HG03280 (cell line): Measurements from ENCODE around the gene ACOX3.
"Not testable (repeated sequence)": the region's sequence is repeated elsewhere in the genome, so short reads cannot be mapped to it uniquely, and the experiment has no call there.

Experiments used
- ATAC-seq: cut with Tn5 transposase; IDR thresholded peaks from one replicate; pipeline ENCODE4 v1.9.1; 2021; ENCODE audit warnings: mild to moderate bottlenecking, moderate library complexity; ENCODE audit not compliant: unreplicated experiment

ACOX3 gene

DNA sequence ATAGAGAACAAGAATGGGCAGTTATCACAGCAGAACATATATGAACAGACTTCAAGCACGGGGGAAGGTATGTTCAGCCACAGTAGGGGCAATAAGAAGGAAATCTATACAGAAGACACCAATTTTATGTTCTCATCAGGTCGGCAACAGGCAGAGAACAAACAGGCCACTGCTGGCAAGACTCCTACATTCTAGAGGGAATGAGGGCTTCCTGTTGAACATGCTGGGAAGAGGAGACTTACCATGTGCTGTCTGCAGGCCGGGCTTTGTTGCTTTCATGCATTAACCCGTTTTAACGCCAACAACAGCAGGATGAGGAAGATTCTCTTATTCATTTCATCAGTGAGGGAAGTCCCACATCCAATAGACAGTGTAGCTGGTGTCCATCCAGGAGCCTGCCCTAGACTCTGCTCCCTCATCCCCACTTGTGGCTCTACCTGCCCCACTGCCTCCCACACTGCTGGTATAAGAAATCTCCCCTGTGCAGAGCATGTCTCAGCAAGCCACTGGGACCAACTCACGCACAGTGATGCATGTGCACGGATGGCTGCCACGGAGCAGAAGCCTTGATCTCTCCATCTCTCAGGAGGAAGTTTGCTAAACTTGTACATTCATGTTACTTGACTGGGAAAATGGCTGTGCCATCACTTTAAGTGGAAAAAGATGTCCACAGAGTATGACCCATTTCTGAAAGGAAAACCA is 84.5 kb downstream of the ACOX3 start:
- no peak for ATAC-seq

DNA sequence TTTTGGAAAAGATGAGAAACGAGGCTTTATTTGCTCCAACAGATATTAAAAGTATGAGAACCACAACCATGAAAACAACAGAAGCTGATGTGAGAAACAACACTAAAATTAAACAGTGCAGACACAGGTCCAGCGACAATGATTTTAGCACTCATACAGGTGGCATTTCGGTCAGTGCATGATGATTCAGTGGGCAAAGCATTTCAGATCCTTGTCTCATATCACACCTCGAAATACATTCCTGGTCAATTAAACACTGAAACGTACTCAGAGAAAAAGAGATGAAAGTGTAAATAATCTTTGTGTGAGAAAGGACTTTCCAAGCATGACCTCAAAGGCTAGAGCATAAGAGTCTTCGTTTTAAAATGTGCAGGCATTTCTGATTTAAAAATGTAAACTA is 85.2 kb downstream of the ACOX3 start:
- ATAC-seq: no peak

DNA sequence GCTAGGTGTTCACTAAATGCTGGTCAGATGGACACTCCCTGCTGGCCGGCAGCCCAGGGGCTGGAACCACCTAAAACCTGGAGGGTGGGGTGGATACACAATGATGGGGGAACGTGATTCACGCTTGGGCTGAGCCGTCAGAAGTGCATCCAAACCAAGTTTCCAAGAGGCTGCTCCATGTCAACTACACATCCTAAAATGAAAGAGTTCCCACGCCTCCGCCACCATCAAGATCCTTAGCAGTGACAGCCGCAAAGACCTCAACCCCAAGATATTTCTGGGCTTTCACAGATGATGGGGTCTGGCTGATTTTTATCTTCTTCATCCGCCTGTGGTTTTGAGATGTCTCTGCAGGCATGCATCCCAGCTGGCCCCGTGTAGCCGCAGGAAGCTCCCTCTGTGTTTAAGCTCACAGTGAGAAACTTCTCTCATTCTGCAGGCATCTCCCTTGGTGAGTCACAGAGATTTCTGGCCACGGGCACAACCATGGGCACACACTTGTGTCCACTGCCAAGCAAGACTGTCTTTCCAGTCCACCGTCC is 86.5 kb downstream of the ACOX3 start:
- no peak for ATAC-seq

GRCh38 chr4:8353158-8353669 is 87.3 kb downstream of the ACOX3 start:
- no peak for ATAC-seq

DNA sequence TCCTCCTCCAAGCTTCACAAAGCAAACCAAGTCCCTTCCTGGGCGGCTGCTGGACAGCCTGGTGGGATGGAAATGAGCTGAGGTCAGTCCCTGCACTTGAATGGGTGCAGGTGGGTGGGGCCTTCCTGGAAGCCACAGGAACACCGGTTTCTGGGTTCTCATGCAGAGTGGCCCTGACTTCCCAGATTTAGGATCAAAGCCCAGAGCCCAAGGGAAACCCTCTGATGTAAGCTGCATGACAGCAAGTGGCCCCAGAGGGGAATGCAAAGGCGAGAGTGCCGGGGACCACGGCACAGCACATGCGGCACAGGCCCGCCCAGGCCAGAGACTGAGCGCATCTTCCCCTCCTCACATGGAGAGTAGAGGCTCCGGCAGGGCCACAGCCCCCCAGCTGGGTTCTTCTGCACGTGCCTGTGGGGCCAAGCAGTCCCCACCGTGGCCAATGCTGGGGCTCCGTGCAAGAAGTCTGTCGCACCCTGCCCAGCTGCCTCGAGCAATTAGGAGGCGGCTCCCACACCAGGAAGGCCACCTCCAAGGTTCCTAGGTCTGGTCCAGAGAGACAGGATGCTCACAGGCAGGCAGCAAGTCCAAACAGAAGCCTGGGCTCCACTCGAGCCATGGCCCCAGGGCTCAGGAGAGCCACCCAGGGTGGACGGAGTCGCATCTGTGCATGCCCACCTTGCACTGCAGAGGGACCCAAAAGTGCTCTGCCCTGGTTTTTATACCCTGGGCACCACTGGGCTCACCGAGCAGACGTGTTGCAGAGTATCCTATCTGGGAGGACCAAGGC is 88.0 kb downstream of the ACOX3 start:
- no peak for ATAC-seq

DNA sequence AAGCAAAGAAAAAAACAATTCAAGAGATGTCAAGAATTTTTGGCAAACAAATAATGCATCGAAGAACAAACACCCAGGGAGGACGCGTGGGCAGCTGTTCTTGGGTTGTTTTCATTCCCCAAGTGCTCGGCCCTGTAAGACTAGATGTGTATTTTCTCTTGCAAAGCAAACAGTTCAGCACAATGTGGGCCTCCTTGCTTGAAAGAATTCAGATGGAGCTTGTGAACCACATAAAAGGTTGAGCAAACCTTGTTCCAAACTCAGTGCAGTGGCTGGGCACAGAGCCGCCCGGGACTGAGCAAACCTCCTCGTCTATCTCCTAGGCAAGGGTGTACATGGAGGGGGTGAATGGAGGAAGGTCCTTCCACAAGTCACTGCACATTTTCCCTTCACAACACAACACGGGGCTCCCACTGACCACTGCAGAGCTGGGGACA is 88.6 kb downstream of the ACOX3 start:
- no peak for ATAC-seq

- ATAC-seq: no peak
These were observed 89.6 kb downstream of the ACOX3 start for GRCh38 chr4:8350841-8351461.

GRCh38 chr4:8350352-8350751 is 90.2 kb downstream of the ACOX3 start:
- no peak for ATAC-seq

DNA sequence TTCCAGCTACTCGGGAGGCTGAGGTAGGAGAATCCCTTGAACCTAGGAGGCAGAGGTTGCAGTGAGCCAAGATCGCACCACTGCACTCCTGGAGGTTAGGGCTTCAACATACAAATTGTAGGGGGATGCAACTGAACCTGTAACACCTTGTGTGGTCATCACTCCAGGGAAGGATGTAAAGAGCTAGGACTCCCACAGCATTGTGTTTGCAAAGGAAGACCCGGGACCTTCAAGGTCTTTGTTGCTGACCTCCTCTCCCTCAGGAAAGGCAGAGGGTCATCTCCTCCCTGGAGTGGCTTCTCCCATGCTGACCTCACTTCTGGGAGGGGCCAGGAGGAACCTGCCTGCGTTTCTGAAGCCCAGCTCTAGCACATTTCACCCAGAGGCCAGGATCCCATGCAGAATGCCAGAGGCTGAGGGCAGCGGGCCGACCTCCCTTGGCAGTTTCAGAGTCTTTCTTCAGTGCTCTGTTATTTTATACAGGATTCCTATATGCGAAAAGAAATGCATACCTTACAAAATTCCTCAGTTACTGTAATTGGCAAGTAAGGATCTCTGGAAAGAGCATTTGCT is 90.8 kb downstream of the ACOX3 start:
- ATAC-seq: no peak

GRCh38 chr4:8349236-8349635 is 91.3 kb downstream of the ACOX3 start:
- ATAC-seq: not testable (repeated sequence)

DNA sequence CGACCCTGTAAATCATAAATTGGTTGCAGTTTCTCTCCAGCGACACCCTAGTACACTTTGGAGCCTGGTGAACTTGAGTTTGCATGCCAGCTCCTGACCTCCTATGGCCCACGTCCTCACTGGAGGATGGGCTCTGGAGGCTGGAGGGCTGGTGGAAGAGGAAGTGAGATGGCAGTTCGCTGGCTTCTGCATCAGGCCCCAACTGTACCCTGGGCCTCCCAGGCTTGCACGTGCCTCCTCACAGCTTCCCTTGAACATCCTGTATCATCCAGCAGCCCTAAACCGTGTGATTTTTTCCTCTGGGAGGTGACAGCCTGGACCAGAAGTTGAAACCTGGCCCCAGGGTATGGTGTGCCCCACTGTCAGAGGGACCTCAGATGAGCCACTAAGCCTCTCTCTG is 92.5 kb downstream of the ACOX3 start:
- ATAC-seq: no peak

GRCh38 chr4:8347660-8348059 is 92.9 kb downstream of the ACOX3 start:
- no peak for ATAC-seq

GRCh38 chr4:8346838-8347605 is 93.5 kb downstream of the ACOX3 start:
- no peak for ATAC-seq

DNA sequence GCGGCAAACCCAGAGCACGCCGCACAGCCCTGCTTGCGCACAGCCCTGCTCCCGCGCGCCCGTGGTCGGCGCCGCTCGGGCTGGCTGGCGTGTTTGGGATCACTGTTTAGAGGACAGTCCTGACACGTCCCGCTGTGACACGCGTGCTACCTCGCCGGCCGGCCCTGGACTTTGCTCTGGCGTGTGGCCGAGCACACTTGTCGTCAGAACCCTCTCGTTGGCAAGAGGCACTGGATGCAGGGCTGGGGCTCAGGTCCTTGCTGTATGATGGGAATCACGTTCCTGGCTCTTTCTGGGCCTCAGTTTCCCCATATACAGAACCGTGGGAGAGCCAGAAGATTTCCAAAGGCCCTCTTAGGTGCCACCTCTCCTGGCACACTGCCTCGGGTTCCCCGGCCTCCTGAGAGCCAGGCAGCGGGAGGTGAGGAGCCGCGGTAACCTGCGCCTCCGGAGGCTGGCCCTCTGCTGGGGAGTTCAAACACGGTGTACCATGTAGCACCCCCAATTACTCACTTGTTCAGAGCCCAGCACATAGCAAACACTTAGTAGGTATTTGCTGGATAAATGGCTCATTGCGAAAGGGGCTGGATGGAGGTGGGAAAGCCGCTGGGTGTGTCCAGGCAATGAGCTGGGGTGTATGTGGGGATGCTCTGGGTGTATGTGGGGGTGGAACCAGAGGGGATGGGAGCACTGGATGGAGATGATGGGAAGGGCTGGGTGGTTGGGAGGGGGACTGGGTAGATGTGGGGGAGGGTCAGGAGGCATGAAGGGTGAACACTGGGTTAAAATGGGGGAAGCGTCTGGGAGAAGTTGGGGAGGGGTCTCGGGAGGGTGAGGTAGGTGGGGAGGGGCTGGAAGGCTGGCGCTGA is 94.3 kb downstream of the ACOX3 start:
- no peak for ATAC-seq

DNA sequence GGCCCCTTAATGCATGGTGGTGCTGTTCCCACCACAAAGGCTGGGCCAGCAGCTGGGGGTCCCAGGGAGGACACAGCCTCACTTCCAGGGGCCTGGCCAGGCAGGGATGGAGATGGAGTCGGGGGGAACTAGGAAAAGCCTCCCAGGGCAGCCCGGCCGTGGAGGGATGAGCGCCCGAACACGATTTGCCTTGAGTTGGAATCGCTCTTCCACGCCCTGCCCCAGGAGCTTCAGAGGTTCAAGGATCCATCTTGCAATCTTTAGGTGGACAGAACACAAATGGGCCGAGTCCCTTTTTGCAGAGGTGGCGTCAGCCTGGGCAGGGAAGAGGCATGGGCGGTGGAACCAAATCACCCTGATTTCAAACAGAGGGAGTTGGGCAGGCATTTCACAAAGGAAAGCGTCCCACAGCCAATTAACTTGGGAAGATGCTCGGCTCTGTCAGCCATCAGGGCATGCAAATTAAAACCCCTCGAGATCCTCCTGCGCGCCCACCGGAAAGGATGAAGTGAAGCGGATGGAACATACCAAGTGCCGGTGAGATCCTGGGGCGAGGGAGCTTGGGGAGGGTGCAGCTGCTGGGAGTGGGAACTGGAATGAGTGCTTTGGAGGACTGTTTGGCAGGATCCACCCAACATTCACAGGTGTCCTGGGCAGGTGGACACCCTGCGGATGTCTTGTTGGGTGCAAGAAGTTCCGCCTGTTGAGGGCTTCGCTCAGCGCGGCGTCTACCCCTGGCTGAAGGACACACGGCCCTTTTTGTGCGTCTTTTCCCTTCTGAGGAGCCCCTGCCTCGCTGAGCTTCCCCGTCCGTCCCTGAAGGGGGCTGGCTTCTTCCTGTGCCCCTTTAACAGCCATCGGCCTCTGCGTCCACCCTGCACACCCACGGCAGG is 95.2 kb downstream of the ACOX3 start:
- ATAC-seq: no peak

DNA sequence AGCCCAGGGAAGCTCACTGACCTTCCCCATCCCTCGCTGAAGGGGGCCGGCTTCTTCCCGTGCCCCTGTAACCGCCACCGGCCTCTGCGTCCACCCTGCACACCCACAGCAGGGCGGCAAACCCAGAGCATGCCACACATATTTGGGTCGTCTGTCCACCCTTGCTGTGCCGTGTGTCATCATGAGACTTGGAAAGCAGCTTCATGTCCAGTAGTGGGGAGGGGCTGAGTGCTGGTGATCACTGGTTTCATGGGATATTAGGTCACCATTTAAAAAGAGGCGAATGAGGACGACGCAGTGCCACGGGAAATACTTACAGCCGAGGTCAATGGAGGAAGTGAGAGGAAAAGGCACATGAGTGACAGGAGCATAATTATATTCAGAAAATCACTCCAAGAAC is 96.1 kb downstream of the ACOX3 start:
- no peak for ATAC-seq

- no peak for ATAC-seq
These were observed 96.6 kb downstream of the ACOX3 start for GRCh38 chr4:8343967-8344331.

GRCh38 chr4:8343262-8343966 is 97.1 kb downstream of the ACOX3 start:
- ATAC-seq: no peak
